HT-29 (cell line): ENCODE data around the gene LSP1. TPM values are rescaled to one million over a fixed set of nuclear protein-coding genes. Genes with fewer than 3 reads are reported as not detected.

ENCODE experiments used
- DNase-seq: peaks from one replicate; pipeline ENCODE4 v3.0.0-alpha.2; 2015; ENCODE audit warnings: low spot score
- total RNA-seq: library from RNA; depleted of rRNA; stranded (reverse); fragments of >200 nt; shearing (Covaris generic); gene quantifications from 2 replicates; pipeline ENCODE4 v1.2.3, GENCODE V29; 2014

The LSP1 gene
- total RNA-seq, 1 experiment from 2014 or later = 0.05 TPM

- DNase-seq = peak; percentile 81
Measured at GRCh38 chr11:1825039-1825740, 27.7 kb upstream of the LSP1 start.

DNA sequence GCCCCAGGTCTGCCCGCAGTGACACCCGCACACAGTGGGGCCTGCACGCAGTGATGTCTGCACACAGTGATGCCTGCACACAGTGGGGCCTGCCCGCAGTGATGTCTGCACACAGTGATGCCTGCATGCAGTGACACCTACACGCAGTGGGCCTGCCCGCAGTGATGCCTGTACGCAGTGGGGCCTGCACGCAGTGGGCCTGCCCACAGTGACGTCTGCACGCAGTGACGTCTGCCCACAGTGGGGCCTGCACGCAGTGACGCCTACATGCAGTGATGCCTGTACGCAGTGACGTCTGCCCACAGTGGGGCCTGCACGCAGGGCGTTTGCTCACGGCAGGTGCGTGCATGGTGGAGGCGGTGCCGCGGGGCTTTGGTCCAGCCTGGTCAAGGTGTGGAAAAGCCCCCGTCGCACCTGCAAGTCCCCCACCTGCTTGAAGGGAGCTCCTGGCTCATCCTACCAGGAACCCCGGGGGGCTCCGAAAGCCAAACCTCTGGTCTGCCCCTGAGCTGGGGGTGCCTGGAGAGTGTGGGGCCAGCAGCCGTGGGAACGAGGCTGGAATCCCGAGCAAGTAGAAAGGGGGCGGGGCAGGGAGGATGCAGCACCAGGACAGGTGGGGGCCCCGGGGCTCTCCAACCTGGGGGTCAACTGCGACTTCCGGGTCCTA, 27.0 kb upstream of the LSP1 start:
- DNase-seq = no peak

GRCh38 chr11:1826552-1827094, 26.3 kb upstream of the LSP1 start:
- peak; percentile 92 for DNase-seq

- DNase-seq = peak; percentile 98
Measured at GRCh38 chr11:1827095-1827813, 25.6 kb upstream of the LSP1 start.

DNA sequence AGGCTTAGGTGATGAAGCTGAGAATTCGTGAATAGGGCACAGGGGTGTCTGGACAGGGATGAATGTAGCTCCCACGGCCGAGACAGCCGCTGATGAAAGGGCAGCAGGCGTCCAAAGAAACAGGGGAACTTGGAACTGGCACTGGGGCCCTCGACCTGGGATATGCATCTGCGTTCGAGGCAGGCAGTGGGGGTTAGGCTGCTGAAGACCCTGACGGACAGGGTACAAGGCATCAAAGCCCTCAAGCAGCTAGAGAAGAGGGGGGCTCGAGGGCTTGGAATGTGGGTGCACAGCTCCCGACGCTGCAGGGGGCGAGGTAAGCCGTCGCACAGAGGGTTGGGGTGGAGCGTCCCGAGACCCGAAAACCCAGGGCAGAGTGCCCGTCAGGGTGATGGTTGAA, 25.0 kb upstream of the LSP1 start:
- no peak for DNase-seq

DNA sequence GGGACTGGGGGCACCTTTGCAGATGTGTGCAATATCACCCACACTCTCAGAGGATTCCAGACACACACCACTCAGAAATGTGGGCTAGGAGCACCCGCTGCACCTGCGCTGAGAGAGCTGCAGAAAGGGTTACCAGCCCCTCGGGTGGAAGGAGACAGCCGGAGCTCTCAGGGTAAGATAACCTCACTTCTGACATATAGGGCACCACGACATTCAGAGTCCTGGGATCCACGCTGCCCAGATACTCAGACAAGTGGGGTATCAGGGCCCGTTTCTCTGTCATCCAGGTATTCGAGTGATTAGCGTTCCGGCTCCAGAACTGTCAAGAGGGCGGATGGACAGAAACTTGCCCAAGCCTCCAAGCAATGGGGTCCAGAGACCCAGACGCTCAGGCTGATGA, 24.3 kb upstream of the LSP1 start:
- DNase-seq = no peak

- peak; percentile 73 for DNase-seq
Measured at GRCh38 chr11:1829039-1829820, 23.7 kb upstream of the LSP1 start.

- no peak for DNase-seq
Measured at GRCh38 chr11:1830004-1830321, 22.9 kb upstream of the LSP1 start.

- DNase-seq = peak; percentile 97
Measured at GRCh38 chr11:1830322-1831223, 22.3 kb upstream of the LSP1 start.

DNA sequence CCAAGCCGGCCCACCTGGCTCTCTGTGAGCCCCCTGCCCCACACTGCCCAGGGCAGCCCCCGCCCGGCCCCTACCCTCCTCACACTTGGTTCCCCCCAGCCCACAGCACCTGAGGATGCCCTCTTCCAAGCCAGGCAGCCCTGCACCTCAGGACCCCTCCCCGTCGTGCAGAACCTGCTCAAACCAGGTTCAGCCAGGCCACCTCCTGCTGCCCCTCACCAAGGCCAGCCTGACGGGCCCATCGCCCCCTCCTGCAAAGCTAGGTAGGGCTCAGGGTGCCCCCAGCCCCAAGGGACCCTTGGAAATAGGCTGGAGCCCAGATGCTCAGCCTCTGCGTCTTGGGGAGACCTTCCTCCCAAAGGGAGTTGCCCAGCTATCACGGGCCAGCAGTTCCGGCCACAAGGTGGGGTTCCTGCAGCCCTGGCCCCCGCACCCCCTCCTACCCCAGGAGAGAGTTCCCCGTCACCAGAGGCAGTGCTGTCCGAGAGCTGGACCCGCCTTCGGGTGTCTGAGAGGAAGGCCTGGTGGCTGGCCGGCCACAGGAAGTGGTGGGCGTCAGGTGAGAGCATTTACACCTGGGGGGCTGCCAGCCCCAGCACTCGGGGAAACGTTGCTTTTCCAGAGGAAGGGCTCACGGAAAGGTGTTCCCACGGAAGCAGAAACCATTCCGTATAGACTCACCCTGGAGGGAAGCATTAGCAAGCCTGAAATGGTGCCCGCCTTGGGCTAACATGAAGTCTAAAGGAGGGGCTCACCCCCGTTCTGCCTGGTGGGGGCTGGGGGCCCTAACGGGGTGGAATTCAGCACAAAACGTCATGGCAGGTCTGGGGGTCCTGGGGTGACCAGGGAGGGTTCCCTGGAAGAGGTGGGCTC, 21.3 kb upstream of the LSP1 start:
- DNase-seq = peak; percentile 53

GRCh38 chr11:1832211-1832919, 20.5 kb upstream of the LSP1 start:
- peak; percentile 82 for DNase-seq

DNA sequence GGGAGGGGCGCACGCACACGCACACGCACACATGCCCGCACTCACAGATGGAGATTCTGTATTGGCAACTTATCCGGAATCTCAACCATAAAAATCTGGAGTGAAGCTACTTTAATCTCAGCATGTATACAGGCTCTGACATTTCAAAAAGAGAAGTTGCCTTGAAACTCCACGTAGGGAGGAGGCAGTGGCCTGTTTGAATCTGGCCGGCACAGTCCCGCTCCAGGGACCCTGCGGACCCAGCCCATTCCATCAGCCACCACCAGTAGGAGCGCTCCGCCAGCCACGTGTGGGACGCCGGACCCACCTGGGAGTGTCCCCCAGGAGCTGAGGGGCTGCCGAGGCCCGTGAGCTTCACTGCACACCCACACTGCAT, 20.0 kb upstream of the LSP1 start:
- no peak for DNase-seq

DNA sequence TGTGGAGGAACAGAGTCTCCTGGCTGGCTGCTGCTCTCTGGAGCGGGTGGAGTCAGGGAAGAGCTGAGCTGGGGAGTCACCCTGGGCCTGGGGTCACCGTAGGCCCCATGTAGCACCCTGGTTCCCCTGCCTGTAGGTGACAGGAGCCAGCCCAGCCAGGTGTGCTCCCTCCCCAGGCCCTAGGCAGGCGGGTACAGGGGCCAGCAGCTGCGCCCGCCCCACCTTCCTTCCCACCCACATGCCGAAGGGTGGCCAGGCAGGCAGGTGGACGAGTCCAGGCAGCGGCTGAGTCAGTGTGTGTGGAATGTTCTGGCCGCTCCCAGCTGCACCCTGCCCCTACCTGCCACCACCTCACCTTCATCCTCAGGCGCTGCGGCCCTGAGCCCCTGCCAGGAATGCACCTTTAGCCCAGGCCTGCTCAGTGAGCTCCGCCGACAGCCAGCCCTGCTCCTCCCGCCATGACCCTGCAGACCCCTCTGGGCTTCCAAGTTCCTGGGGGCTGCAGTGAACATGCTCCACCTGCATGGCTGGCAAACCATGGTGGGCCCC, 18.7 kb upstream of the LSP1 start:
- DNase-seq = peak; percentile 99

GRCh38 chr11:1834779-1835670, 17.9 kb upstream of the LSP1 start, which contains the start of gene SYT8:
Gene SYT8, plus strand, starts transcription at chr11:1834990. Its CDS starts 116 bp downstream, at chr11:1835106.
- peak; percentile 65 for DNase-seq

GRCh38 chr11:1835671-1836010, 17.2 kb upstream of the LSP1 start:
- no peak for DNase-seq

DNA sequence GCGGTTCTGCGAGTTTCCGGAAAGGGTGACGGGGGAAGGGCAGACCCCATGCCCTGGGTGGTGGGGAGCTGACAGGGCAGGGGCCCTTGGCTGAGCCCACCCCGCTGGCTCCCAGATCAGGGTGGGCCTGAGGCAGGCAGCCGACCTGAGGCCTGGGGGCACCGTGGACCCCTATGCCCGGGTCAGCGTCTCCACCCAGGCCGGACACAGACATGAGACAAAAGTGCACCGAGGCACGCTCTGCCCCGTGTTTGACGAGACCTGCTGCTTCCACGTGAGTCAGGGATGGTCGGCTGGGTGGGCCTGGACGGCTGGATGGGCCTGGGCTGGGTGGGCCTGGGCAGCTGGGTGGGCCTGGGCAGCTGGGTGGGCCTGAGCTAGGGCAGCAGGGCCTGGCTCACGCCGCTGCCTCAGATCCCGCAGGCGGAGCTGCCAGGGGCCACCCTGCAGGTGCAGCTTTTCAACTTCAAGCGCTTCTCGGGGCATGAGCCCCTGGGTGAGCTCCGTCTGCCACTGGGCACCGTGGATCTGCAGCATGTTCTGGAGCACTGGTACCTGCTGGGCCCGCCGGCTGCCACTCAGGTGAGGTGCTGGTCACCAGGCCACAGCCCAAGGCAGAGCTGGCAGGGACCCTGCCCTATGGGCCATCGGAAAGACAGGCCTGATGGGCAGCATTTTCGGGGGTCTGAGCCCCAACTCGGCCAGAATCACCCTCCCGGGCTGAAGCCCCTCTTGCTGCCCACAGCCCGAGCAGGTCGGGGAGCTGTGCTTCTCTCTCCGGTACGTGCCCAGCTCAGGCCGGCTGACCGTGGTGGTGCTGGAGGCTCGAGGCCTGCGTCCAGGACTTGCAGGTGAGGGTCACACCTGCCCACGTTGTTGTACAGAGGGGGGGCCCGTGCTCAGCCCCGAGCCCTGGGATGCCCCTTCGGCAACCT, 16.6 kb upstream of the LSP1 start:
- no peak for DNase-seq
